HG02970 (cell line): Measurements from ENCODE around the gene LMO4.

ENCODE experiments used
- ATAC-seq: cut with Tn5 transposase; IDR thresholded peaks from one replicate; pipeline ENCODE4 v1.9.1; 2021; ENCODE audit warnings: mild to moderate bottlenecking, moderate library complexity, moderate number of reproducible peaks; ENCODE audit not compliant: unreplicated experiment, low FRiP score

LMO4 gene

GRCh38 chr1:87327376-87328271, 1.1 kb upstream of the LMO4 start:
- no peak for ATAC-seq

- ATAC-seq = no peak
Measured at GRCh38 chr1:87329051-87329525, 408 bp downstream of the LMO4 start.

GRCh38 chr1:87329526-87330056, 911 bp downstream of the LMO4 start:
- ATAC-seq = no peak

GRCh38 chr1:87330057-87330884, 1.6 kb downstream of the LMO4 start:
- no peak for ATAC-seq

- ATAC-seq = no peak
Measured at GRCh38 chr1:87330885-87331364, 2.2 kb downstream of the LMO4 start.

GRCh38 chr1:87331365-87332241, 2.9 kb downstream of the LMO4 start:
- ATAC-seq = no peak

- no peak for ATAC-seq
Measured at GRCh38 chr1:87333692-87334347, 5.1 kb downstream of the LMO4 start.

- ATAC-seq = no peak
Measured at GRCh38 chr1:87334351-87335174, 5.9 kb downstream of the LMO4 start.

- ATAC-seq = peak; percentile 47
Measured at GRCh38 chr1:87335175-87335884, 6.7 kb downstream of the LMO4 start.

- no peak for ATAC-seq
Measured at GRCh38 chr1:87336623-87337067, 8.0 kb downstream of the LMO4 start.

- ATAC-seq = no peak
Measured at GRCh38 chr1:87337606-87338005, 8.9 kb downstream of the LMO4 start.

GRCh38 chr1:87338566-87338965, 9.9 kb downstream of the LMO4 start:
- no peak for ATAC-seq

- ATAC-seq = no peak
Measured at GRCh38 chr1:87344231-87344630, 15.6 kb downstream of the LMO4 start.

- ATAC-seq = no peak
Measured at GRCh38 chr1:87346130-87346814, 17.6 kb downstream of the LMO4 start.

- ATAC-seq = no peak
Measured at GRCh38 chr1:87348341-87349019, 19.8 kb downstream of the LMO4 start.

- ATAC-seq = no peak
Measured at GRCh38 chr1:87349036-87349435, 20.4 kb downstream of the LMO4 start.

- no peak for ATAC-seq
Measured at GRCh38 chr1:87355894-87356293, 27.2 kb downstream of the LMO4 start.
